WTC11 (cell line): Measurements from ENCODE around the gene FCHSD2. TPM values are rescaled to one million over a fixed set of nuclear protein-coding genes. Genes with fewer than 3 reads are reported as not detected.

Experiments used
- ATAC-seq: fragments of 200-7000 bp; cut with Tn5 transposase; 2 replicates; pipeline ENCODE4 v1.10.0; 2021; ENCODE audit warnings: mild to moderate bottlenecking, moderate library complexity
- CTCF ChIA-PET: fragments of 300-600 bp; sonication (Branson Sonifier 250); formaldehyde crosslinking; loops from one replicate; lab custom pipeline; 2021; ENCODE audit warnings: antibody characterized with exemption; lab: Charles Lee
- POLR2A ChIA-PET: fragments of 350-600 bp; sonication (Branson Sonifier 250); formaldehyde crosslinking; loops from one replicate; lab custom pipeline; 2021; ENCODE audit warnings: antibody characterized with exemption; lab: Charles Lee
- DNase-seq: peaks from one replicate; pipeline ENCODE4 v3.0.0; 2021; ENCODE audit warnings: low spot score
- H3K27ac Mint-ChIP-seq: 2 replicates; pipeline ENCODE4 v1.8.0; 2021; ENCODE audit warnings: mixed read lengths
- H3K27me3 Mint-ChIP-seq: 2 replicates; pipeline ENCODE4 v1.8.0; 2021; ENCODE audit warnings: low read depth, mild to moderate bottlenecking, moderate library complexity, mixed read lengths
- H3K36me3 Mint-ChIP-seq: 2 replicates; pipeline ENCODE4 v1.8.0; 2021; ENCODE audit warnings: mixed read lengths
- H3K4me1 Mint-ChIP-seq: 2 replicates; pipeline ENCODE4 v1.8.0; 2022; ENCODE audit warnings: mixed read lengths
- H3K4me3 Mint-ChIP-seq: 2 replicates; pipeline ENCODE4 v1.8.0; 2021; ENCODE audit warnings: mild to moderate bottlenecking, moderate library complexity, mixed read lengths
- H3K9me3 Mint-ChIP-seq: 2 replicates; pipeline ENCODE4 v1.8.0; 2021; ENCODE audit warnings: mixed read lengths
- AFF4 ChIP-seq: sonication (generic); formaldehyde crosslinking; IDR thresholded peaks from 2 replicates; pipeline ENCODE4 v1.8.1; 2023; ENCODE audit warnings: mild to moderate bottlenecking, missing genetic modification reagents, borderline replicate concordance
- E2F4 ChIP-seq: sonication (generic); formaldehyde crosslinking; IDR thresholded peaks from 2 replicates; pipeline ENCODE4 v1.8.1; 2022; ENCODE audit warnings: low read depth, mild to moderate bottlenecking, moderate library complexity, missing genetic modification reagents, borderline replicate concordance
- FOXP4 ChIP-seq: sonication (generic); formaldehyde crosslinking; IDR thresholded peaks from 2 replicates; pipeline ENCODE4 v1.8.0; 2022; ENCODE audit warnings: mild to moderate bottlenecking, missing genetic modification reagents
- KAT7 ChIP-seq: sonication (generic); formaldehyde crosslinking; IDR thresholded peaks from 2 replicates; pipeline ENCODE4 v1.8.1; 2023; ENCODE audit warnings: missing genetic modification reagents, mild to moderate bottlenecking, borderline replicate concordance
- MAX ChIP-seq: sonication (generic); formaldehyde crosslinking; IDR thresholded peaks from 2 replicates; pipeline ENCODE4 v1.8.0; 2022; ENCODE audit warnings: mild to moderate bottlenecking, missing genetic modification reagents
- OVOL2 ChIP-seq: fragments of 250-450 bp; sonication (Bioruptor Pico); IDR thresholded peaks from 2 replicates; pipeline ENCODE4 v1.9.0; 2021; ENCODE audit warnings: mild to moderate bottlenecking, borderline replicate concordance
- PRRX2 ChIP-seq: fragments of 250-450 bp; sonication (Bioruptor Pico); IDR thresholded peaks from 2 replicates; pipeline ENCODE4 v1.8.0; 2021; ENCODE audit warnings: mild to moderate bottlenecking
- RELA ChIP-seq: sonication (generic); formaldehyde crosslinking; IDR thresholded peaks from 2 replicates; pipeline ENCODE4 v1.8.1; 2022; ENCODE audit warnings: missing genetic modification reagents, mild to moderate bottlenecking, borderline replicate concordance
- SMAD3 ChIP-seq: sonication (generic); formaldehyde crosslinking; IDR thresholded peaks from 2 replicates; pipeline ENCODE4 v1.8.0; 2022; ENCODE audit warnings: missing genetic modification reagents, mild to moderate bottlenecking, borderline replicate concordance
- TP53 ChIP-seq: sonication (generic); formaldehyde crosslinking; IDR thresholded peaks from 2 replicates; pipeline ENCODE4 v1.8.1; 2023; ENCODE audit warnings: mild to moderate bottlenecking, missing genetic modification reagents
- ZNF219 ChIP-seq: sonication (generic); formaldehyde crosslinking; IDR thresholded peaks from 2 replicates; pipeline ENCODE4 v1.8.0; 2023; ENCODE audit warnings: missing genetic modification reagents, mild to moderate bottlenecking, borderline replicate concordance
- ZNF671 ChIP-seq: fragments of 250-450 bp; sonication (Bioruptor Pico); IDR thresholded peaks from 2 replicates; pipeline ENCODE4 v1.8.0; 2021; ENCODE audit warnings: mild to moderate bottlenecking
- total RNA-seq: library from RNA; stranded (reverse); gene quantifications from 3 replicates; pipeline ENCODE4 v1.2.3, GENCODE V29; 2021
- TF ChIP-seq, protein P1 (sequence below): sonication (generic); formaldehyde crosslinking; IDR thresholded peaks from 2 replicates; pipeline ENCODE4 v1.8.1; 2022; ENCODE audit warnings: low read depth, missing genetic modification reagents, borderline replicate concordance
- TF ChIP-seq, protein P2 (sequence below): sonication (generic); formaldehyde crosslinking; IDR thresholded peaks from 2 replicates; pipeline ENCODE4 v1.8.0; 2023; ENCODE audit warnings: mild to moderate bottlenecking, missing genetic modification reagents
- TF ChIP-seq, protein P3 (sequence below): sonication (generic); formaldehyde crosslinking; IDR thresholded peaks from 2 replicates; pipeline ENCODE4 v1.8.0; 2023; ENCODE audit warnings: missing genetic modification reagents
- TF ChIP-seq, protein P4 (sequence below): sonication (generic); formaldehyde crosslinking; IDR thresholded peaks from 2 replicates; pipeline ENCODE4 v1.8.1; 2023; ENCODE audit warnings: mild to moderate bottlenecking, moderate library complexity, missing genetic modification reagents
- TF ChIP-seq, protein P5 (sequence below): fragments of 250-450 bp; sonication (Bioruptor Pico); IDR thresholded peaks from 2 replicates; pipeline ENCODE4 v2.1.2; 2022; ENCODE audit warnings: mild to moderate bottlenecking, moderate library complexity

Gene FCHSD2
- total RNA-seq, 1 experiment from 2014 or later = 10.1 TPM

- 0 out of 2 replicates have a peak, but pooled peaks have one; percentile 12 for TF ChIP-seq FOXP4 (CRISPR knock-in tag)
- no peak for TF ChIP-seq ZNF671 (CRISPR knock-in tag)
- TF ChIP-seq AFF4 (CRISPR knock-in tag) = no peak
- TF ChIP-seq, protein P1, sequence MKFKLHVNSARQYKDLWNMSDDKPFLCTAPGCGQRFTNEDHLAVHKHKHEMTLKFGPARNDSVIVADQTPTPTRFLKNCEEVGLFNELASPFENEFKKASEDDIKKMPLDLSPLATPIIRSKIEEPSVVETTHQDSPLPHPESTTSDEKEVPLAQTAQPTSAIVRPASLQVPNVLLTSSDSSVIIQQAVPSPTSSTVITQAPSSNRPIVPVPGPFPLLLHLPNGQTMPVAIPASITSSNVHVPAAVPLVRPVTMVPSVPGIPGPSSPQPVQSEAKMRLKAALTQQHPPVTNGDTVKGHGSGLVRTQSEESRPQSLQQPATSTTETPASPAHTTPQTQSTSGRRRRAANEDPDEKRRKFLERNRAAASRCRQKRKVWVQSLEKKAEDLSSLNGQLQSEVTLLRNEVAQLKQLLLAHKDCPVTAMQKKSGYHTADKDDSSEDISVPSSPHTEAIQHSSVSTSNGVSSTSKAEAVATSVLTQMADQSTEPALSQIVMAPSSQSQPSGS (CRISPR knock-in tag) = no peak
- TF ChIP-seq, protein P2, sequence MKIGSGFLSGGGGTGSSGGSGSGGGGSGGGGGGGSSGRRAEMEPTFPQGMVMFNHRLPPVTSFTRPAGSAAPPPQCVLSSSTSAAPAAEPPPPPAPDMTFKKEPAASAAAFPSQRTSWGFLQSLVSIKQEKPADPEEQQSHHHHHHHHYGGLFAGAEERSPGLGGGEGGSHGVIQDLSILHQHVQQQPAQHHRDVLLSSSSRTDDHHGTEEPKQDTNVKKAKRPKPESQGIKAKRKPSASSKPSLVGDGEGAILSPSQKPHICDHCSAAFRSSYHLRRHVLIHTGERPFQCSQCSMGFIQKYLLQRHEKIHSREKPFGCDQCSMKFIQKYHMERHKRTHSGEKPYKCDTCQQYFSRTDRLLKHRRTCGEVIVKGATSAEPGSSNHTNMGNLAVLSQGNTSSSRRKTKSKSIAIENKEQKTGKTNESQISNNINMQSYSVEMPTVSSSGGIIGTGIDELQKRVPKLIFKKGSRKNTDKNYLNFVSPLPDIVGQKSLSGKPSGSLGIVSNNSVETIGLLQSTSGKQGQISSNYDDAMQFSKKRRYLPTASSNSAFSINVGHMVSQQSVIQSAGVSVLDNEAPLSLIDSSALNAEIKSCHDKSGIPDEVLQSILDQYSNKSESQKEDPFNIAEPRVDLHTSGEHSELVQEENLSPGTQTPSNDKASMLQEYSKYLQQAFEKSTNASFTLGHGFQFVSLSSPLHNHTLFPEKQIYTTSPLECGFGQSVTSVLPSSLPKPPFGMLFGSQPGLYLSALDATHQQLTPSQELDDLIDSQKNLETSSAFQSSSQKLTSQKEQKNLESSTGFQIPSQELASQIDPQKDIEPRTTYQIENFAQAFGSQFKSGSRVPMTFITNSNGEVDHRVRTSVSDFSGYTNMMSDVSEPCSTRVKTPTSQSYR (CRISPR knock-in tag) = 0 out of 2 replicates have a peak, but pooled peaks have one; percentile 62
- TF ChIP-seq TP53 (CRISPR knock-in tag) = peak; percentile 69; the same call in 1 of the 2 replicates
- no peak for TF ChIP-seq SMAD3
- no peak; the same call in 1 of the 2 replicates for TF ChIP-seq ZNF219
- TF ChIP-seq PRRX2 = no peak
- TF ChIP-seq RELA (CRISPR knock-in tag) = no peak
- TF ChIP-seq KAT7 = 0 out of 2 replicates have a peak, but pooled peaks have one; percentile 72
Observed at GRCh38 chr11:72814286-72815109, 327.6 kb downstream of the FCHSD2 start, which contains the start of gene ATG16L2 (continued).

- DNase-seq = no peak
- ChIA-PET CTCF (interaction anchor here (1.1 to 4.0 kb wide), 17 partner anchors 8 to 476 kb away, joined by 4 to 54 read pairs (median 7); partner anchors contain the start of gene STARD10), POLR2A (interaction anchor here (1.4 kb wide), 1 partner anchor 20 kb away, joined by 5 read pairs; the partner anchor contains the start of gene STARD10)
- ATAC-seq = peak; percentile 18
- H3K4me3 Mint-ChIP-seq = peak overlapping the region; percentile 90
- H3K27me3 Mint-ChIP-seq = peaks cover 22% of the 10 kb centered on the region
- H3K4me1 Mint-ChIP-seq = peaks cover 26% of the 10 kb centered on the region
- no peaks in the 10 kb centered on the region for H3K9me3 Mint-ChIP-seq
- peaks cover 3% of the 10 kb centered on the region; the same call in 1 of the 2 replicates for H3K36me3 Mint-ChIP-seq
- H3K27ac Mint-ChIP-seq = peak overlapping the region; percentile 90; the same call in 1 of the 2 replicates
- TF ChIP-seq, protein P3, sequence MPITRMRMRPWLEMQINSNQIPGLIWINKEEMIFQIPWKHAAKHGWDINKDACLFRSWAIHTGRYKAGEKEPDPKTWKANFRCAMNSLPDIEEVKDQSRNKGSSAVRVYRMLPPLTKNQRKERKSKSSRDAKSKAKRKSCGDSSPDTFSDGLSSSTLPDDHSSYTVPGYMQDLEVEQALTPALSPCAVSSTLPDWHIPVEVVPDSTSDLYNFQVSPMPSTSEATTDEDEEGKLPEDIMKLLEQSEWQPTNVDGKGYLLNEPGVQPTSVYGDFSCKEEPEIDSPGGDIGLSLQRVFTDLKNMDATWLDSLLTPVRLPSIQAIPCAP (CRISPR knock-in tag) = peak; percentile 53; the same call in 1 of the 2 replicates
- TF ChIP-seq OVOL2 (CRISPR knock-in tag) (no peak), MAX (CRISPR knock-in tag) (peak; percentile 93), E2F4 (CRISPR knock-in tag) (peak; percentile 46; the same call in 1 of the 2 replicates)
- TF ChIP-seq, protein P4, sequence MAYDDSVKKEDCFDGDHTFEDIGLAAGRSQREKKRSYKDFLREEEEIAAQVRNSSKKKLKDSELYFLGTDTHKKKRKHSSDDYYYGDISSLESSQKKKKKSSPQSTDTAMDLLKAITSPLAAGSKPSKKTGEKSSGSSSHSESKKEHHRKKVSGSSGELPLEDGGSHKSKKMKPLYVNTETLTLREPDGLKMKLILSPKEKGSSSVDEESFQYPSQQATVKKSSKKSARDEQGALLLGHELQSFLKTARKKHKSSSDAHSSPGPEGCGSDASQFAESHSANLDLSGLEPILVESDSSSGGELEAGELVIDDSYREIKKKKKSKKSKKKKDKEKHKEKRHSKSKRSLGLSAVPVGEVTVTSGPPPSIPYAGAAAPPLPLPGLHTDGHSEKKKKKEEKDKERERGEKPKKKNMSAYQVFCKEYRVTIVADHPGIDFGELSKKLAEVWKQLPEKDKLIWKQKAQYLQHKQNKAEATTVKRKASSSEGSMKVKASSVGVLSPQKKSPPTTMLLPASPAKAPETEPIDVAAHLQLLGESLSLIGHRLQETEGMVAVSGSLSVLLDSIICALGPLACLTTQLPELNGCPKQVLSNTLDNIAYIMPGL (CRISPR knock-in tag) = no peak
- TF ChIP-seq, protein P5, sequence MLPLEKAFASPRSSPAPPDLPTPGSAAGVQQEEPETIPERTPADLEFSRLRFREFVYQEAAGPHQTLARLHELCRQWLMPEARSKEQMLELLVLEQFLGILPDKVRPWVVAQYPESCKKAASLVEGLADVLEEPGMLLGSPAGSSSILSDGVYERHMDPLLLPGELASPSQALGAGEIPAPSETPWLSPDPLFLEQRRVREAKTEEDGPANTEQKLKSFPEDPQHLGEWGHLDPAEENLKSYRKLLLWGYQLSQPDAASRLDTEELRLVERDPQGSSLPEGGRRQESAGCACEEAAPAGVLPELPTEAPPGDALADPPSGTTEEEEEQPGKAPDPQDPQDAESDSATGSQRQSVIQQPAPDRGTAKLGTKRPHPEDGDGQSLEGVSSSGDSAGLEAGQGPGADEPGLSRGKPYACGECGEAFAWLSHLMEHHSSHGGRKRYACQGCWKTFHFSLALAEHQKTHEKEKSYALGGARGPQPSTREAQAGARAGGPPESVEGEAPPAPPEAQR (CRISPR knock-in tag) = no peak
Observed at GRCh38 chr11:72813740-72814285, 328.3 kb downstream of the FCHSD2 start.
